HepG2 (cell line): ENCODE measurements around the gene PTPN5.

Experiments
- CHD4 ChIP-seq: fragments of 200-600 bp; sonication (generic); IDR thresholded peaks from 2 replicates; pipeline ENCODE4 v1.7.0; 2017; ENCODE audit warnings: mild to moderate bottlenecking, low read length, borderline replicate concordance
- CREM ChIP-seq, 2 experiments: sonication (generic) in 1 of 2; formaldehyde crosslinking in 1 of 2; IDR thresholded peaks; 2 replicates each; pipeline versions ENCODE4 v1.4.0 to v1.6.1; 2016 to 2020; ENCODE audit warnings: antibody characterized with exemption in 1 of 2, mild to moderate bottlenecking in 1 of 2, missing genetic modification reagents in 1 of 2
- GABPA ChIP-seq, 2 experiments: IDR thresholded peaks; 2 replicates each; pipeline ENCODE4 v1.6.1; 2011 to 2016; ENCODE audit warnings: low read depth in 2 of 2, low read length in 1 of 2, missing biosample characterization in 1 of 2, missing genetic modification characterization in 1 of 2
- ZNF207 ChIP-seq: fragments of 450-650 bp; IDR thresholded peaks from 2 replicates; pipeline ENCODE4 v1.6.1; 2016; ENCODE audit warnings: antibody characterized with exemption, borderline replicate concordance
- ZNF382 ChIP-seq: sonication (generic); formaldehyde crosslinking; IDR thresholded peaks from 2 replicates; pipeline ENCODE4 v1.5.0; 2020; ENCODE audit warnings: missing genetic modification reagents, mild to moderate bottlenecking, borderline replicate concordance
- ZNF792 ChIP-seq: IDR thresholded peaks from 2 replicates; pipeline ENCODE4 v1.6.1; 2016
- TF ChIP-seq, protein P1 (sequence below): IDR thresholded peaks from 2 replicates; pipeline ENCODE4 v1.6.1; 2012; ENCODE audit warnings: inconsistent platforms
- TF ChIP-seq, protein P2 (sequence below): sonication (generic); formaldehyde crosslinking; IDR thresholded peaks from 2 replicates; pipeline ENCODE4 v1.8.1; 2023; ENCODE audit warnings: mild to moderate bottlenecking, missing genetic modification reagents, borderline replicate concordance

DNA sequence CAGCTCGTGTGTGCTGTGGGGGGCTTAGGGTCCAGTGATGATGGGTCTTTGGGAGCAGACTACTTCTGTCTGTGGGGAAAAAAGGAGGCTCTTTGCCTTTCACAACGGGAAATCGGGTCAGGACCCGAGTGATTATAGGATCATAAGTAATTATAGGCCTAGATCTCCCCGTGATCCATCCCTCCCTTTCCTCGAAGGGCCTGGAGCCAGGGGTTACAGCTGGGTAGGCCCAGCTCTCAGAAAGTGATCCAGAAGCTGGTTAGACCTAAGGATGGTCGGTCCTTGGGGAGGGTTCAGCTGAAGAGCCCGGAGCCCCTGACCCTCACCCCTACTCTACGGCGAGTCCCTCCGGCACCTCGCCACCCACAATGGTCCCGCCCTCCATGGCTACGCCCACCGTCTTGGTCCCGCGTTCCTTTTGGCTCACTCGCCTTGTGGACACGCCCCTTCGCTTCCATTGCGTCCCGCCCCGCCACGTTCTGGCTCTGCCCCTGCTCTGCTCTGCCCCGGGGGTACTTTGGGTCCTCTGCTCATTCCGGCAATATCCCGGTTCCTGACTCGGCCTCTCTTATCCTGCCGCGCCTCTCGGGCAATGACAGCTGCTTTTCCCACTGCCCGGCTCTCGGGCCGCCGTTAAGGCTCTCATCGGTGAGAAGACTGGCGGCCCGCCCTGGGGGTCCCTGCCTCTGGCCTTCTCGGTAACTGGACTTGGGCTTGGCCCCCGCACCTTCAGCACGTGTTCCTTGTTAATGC, 70.6 kb downstream of the PTPN5 start:
- TF ChIP-seq, protein P1, sequence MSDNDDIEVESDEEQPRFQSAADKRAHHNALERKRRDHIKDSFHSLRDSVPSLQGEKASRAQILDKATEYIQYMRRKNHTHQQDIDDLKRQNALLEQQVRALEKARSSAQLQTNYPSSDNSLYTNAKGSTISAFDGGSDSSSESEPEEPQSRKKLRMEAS, result 0 out of 2 replicates have a peak, but pooled peaks have one; percentile 12
- TF ChIP-seq CREM (IDR thresholded peaks at IDR 0.05), result no peak
- TF ChIP-seq CREM (CRISPR knock-in tag; IDR thresholded peaks at IDR 0.05), result no peak
- TF ChIP-seq ZNF382 (CRISPR knock-in tag), result no peak
- no peak for TF ChIP-seq GABPA (IDR thresholded peaks at IDR 0.05; ENCODE audit: low read depth, low read length)
- TF ChIP-seq GABPA (CRISPR knock-in tag; IDR thresholded peaks at IDR 0.05; ENCODE audit: low read depth), result no peak
- no peak for TF ChIP-seq CHD4
- TF ChIP-seq ZNF207, result no peak
- no peak for TF ChIP-seq ZNF792 (CRISPR knock-in tag)
- TF ChIP-seq, protein P2, sequence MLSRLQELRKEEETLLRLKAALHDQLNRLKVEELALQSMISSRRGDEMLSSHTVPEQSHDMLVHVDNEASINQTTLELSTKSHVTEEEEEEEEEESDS (CRISPR knock-in tag), result no peak
